GM19328 (cell line): ENCODE results near the gene CDC20B.

Experiments
- ATAC-seq: cut with Tn5 transposase; IDR thresholded peaks from one replicate; pipeline ENCODE4 v1.9.1; 2021; ENCODE audit warnings: mild to moderate bottlenecking, moderate library complexity; ENCODE audit not compliant: unreplicated experiment

The CDC20B gene, protein sequence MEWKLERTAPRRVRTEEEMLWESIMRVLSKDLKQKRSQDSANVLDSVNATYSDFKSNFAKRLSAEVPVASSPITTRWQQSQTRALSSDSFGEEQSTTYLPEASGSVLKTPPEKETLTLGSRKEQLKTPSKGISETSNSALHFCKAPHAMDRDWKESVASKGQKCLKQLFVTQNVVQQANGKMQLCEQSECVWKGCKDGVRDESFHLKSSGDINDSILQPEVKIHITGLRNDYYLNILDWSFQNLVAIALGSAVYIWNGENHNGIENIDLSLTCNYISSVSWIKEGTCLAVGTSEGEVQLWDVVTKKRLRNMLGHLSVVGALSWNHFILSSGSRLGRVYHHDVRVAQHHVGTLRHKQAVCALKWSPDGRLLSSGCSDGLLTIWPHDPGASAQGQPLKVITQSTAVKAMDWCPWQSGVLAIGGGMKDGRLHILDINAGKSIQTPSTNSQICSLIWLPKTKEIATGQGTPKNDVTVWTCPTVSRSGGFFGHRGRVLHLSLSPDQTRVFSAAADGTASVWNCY

DNA sequence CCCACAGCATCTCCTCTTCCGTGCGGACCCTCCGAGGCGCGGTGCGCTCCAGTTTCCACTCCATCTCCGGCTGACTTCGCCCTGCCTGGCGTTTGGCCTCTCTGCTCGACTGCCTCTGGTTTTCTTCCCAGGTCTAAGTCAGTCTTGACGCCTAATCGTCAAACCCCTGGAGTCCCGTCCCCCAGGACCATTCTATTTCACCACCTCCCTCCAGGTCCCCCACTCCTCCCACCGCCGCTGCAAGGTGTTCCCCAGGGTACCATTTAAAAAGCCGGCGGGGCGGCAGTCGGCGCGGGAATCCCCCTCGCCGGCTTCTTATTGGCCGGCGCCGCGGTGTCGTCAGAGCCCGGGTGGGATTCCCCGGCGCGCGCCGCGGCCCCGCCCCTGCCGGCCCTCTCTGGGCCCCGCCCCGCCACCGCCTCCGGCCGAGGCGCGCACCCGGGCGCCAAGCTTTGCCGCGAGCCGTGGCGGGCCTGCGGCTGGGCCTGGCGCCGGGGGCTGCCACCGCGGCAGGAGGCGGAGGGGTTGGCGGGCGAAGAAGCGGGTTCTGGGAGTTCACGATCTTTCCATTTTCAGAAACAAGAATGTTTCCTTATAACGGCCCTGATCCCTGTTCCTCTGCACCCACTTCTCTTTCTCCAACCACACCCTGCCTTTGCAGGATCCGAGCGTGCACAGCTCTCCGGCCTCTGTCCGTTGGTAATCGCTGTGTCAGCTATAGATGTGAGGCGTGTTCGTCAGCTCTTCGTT is at the start of gene CDC20B:
Gene CDC20B (minus strand): TSS at position 241 of the 750 bp plus-strand sequence. CDS start 177 bp downstream, at position 64.
- peak; percentile 78 for ATAC-seq

DNA sequence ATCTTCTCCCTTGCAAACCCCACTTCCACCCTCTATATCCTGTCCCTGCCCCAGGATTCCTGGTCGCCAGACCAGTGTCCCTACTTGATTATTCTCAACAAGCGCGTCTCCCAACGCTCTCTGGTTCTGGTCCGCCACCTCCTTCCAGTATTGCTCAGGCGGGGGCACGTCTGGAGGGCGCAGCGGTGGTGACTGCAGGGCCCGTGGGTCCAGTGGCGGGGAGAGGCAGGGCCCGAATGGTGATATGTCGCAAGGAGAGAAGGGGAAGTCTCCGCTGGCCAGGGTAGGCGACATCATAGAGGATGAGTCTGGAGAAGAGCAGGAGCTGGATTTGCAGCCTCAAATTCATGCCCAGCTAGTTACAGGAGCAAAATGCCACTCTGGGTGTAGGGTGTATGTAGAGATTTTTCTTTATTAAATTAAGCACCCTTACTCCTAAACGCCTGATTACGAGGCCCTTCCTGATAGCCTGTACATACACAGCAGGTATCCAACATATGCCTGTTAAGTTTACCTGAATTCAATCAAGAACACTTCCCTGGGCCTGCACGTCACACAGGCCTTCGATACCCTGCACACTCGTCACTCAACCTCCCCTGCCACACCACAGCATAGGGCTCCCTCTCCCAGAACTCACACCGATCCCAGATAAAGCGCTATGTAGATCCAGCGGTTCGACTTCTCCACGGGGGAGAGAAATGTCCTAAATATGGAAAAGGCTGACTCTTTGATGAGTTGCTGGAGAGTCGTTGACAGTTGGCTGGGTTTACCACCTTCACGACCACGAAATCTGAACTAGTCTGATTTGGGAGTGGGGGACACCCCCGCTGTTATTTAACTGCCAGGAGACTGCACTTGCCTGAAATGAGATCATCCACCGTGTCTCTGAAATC is 49.4 kb upstream of the CDC20B start:
- ATAC-seq, result no peak

DNA sequence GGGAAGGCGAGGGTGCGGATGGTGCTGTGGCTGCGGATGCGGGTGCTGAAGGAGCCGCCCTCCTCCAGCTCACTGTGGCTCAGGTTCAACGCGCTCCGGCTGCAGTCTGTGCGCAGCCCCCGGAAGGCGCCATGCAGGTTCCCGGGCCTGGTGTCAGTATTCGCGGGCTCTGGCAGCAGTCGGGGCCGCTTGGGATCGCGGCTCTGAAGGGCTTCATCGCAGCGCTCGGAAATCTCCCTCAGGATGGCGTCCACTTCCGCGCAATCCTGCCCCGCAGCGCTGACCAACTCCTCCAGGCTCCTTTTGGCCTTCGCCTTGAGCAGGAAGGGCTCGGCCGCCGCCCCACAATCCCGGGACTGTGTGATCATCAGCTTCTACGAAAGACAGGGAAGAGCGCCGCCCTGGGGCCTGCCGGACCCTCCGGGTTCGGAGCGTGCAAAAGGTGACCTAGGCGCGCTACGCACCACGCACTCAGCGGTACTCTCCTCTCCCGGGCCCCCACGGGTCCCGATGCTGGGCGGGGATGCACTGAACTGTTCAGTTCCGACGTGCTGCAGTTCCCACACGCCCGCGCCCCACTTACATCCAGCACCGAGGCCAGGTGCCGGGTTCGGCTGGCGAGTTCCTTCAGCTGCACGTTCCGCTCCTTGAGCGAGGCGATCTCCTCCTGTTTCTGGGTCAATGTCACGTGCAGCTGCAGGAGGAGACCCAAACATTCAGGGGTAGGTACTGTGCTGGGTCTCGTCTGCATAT is 47.6 kb upstream of the CDC20B start:
- no peak for ATAC-seq

DNA sequence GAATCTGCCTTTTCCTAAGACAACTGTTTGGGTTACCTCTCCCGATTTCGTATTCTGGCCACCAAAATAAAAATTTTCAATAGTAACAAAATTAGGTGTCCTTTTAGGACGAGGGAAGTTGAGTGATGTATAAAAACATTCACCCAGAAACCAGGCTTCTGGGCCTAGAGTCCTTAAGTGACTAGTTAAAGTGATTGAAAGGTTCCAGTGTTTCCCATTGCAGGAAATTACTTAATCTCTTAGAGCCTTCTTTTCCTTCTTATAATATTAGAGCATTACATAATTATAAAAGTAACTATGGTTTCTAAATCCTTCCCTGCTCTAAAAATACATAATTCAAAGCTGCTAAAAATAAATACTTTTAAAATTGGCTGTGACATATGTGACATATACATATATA is 46.8 kb upstream of the CDC20B start:
- no peak for ATAC-seq

DNA sequence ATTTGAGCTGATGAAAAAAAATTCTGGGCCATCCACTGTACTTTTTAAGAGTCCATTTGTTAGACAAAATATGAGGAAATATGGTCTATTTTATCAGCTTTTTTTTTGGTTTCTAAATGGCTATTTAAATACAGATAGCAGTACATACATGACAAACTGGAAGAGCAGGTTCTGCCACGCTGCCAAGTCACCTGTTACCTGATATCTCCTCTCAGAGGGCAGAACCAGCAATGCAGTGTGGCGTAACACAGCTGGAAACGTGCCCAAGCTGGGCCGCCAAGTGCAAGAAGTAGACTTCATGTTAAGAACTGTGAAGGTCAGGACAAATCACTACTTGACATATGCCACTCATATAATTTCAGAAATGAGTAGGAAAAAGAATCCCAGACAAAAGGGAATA is 46.0 kb upstream of the CDC20B start:
- no peak for ATAC-seq

DNA sequence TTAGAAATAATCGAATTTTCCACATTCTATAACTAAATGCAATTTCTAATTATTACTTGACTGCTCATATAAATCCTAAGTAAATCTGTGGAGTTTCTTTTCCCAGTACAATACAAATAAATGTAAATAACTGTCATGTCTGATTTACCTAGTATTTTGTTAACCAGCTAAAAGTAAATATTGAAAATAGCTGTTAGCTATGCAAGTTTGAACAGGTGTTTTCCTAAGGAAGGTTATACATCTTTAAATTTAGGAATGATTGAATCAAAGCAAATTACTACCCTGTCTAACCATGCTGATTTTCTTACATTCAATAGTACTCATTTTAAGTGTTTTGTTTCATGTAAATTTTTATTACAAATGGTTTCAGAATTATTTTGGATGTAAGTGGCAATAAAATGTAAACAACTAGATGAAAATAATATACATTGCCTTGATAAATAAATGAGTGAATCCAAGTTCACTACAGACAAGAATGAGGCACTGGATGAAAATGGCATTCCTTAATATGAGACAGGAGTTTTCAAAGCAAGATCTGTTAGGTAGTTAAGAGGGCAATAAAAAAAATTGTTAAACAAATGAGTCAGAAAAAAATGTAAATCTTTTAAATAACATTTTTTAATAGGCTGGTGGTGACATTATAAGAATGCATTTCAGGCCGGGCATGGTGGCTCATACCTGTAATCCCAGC is 38.4 kb upstream of the CDC20B start:
- no peak for ATAC-seq

DNA sequence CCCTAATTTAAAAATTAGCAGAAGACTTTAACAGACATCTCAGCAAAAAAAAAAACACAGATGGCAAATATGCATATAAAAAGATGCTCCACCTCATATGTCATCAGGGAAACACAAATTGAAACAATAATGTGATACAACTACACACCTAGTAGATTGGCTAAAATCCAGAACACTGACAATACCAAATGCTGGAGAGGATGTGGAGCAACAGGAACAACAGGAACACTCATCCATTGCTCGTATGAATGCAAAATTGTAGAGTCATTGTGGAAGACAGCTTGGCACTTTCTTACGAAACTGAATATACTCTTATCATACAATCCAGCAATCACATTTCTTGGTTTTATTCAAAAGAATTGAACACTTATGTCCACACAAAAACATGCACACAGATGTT is 32.0 kb upstream of the CDC20B start:
- ATAC-seq, result no peak

DNA sequence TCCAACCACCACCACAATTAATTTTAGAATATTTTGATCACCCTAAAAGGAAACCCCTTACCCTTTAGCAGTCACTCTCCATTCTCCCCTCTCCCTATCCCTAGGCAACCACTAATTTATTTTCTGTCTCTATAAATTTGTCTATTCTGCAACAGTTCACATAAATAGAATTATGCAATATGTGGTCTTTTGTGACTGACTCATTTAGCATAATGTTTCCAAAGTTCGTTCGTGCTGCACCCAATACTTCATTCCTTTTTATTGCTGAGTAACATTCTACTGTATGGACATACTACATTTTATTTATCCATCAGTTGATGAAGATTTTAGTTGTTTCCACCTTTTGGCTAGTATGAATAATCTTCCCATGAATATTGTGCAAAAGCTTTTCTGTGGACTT is 18.2 kb upstream of the CDC20B start:
- no peak for ATAC-seq

DNA sequence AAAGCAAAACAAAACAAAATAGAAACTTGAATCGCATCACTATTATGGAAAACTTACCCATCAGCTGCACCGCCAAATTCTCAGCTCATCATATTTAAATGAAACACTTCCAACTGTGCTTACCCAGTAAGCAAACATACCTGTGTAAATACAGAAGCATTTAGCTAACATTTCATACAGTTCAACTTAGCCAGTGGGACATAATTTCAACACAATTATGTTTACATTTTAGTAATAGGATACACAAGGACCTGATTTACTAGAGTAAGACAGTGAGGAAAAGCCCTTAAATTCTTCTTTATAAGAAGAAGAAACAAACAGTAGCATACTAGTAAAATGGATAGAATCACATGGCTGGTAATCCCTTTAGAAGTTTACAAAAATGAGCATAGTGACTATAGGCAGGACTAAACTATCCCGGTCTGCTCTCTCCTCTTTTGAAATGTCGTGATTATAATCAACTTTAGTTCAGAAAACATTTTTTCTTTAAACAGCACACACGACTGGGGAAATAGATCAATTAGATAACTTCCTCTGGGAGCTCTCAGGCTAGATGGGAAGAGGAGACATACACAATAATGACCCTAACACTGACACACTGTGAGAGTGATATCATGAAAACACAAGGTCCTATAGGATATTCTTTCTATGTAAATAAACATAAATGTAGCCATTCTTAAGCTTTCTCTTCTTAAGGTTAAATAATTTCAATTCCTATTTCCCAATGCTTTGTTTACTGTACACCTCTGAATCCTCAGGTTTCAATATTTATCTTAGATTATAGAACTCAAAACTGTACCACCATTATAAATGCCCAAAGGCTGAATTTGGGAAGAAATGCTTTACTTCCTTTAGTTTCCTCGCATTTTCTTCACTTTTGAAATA is 15.9 kb upstream of the CDC20B start:
- no peak for ATAC-seq

DNA sequence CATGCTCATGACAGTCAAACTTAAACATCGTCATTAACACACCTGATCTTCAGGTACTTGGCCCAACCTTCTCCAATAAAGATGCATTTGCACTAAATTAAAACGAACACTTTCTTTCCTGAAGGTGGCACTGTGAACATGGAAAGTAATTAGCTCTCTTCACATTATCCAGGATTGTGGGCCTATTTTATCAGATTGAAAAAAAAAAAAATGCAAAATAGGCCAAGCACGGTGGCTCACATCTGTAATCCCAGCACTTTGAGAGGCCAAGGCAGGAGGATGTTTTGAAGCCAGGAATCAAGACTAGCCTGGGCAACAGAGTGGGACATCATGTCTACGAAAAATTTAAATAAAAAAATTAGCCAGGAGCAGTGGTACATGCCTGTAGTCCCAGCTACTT is 14.4 kb upstream of the CDC20B start:
- ATAC-seq, result no peak

DNA sequence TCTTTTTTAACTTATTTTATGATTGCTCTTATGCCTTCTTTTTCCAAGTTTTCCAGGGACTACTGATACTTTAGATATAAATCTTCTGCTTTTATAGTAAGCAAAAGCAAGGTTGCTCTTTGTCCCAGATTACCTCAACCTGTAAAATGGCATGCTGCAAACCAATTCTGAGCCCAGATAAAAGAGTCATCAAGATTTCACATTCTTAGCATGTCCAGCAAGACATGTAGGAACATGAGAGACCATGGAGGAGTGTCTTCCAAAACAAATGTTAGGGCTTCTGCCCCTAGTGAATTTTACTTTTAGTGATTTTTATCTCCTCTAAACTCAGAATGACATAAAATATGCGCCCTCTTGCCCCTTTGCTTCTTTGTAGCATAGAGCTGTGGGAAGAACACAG is 7.0 kb upstream of the CDC20B start:
- ATAC-seq, result no peak

DNA sequence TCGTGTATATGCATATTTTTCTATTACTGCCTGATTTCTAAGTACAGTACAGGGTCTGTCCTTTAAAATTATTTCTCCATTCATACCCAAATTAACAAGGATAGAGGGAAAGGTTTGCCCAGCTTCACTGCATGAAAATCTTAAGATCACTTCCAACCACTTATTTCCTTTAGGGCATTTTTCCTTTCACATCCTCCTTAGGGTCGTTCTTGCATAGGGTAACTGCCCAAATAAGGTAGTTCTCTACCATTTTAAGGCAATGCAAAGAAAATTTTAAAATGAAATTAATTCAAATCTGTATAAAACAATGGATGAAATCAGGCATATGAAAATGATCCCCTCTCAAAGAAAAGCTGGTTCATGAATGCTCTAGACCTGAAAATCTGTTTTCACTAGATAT is 4.1 kb upstream of the CDC20B start:
- ATAC-seq, result no peak

DNA sequence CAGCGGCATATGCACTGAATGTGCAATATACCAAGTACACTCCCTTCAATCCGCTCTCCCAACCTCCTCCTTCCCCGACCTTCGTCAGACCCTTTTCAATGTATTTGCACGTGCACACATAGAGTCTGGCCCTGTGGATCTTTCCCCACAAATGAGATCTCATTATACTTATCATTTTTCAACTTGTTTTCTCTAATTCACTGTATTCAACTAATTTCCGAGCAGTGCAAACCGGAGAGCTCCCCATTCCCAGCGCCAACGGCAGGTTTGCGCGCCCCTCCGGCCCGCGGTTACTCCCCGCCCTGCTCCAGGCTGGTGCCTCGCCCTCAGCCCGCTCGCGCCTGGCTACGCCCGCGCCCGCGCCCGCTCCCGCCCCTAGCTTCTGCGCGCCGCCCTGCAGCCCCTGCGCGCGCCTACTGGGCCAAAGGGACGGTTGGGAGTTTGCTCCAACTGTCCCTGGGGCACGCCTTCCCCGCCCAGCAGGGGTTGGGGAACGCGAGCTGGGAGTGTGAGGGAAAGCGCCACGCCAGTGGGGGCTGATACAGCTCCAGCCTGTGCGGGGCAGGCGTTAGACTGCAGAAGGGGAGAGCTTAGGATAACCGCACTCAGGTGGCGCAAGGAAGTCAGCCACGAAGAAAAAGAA is 3.3 kb upstream of the CDC20B start:
- ATAC-seq, result no peak

DNA sequence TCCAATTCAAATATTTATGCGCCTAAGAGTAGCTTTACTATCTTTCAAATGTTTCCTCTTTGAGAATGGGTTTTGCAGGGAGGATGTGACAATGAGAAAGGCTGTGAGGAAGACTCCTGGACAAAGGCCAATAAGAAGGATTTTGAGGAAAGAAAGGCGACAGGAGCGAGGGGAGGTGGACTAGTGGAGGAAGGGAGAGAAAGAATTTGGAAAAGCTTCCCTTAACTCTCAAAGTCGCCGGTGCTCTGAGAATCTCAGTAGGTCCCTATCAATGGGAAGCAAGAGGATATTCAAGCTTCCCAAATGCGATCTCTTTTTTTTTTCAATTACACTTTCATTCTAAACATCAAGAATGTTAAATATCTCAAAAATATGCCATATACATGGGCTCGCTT is 2.8 kb upstream of the CDC20B start:
- ATAC-seq, result no peak

DNA sequence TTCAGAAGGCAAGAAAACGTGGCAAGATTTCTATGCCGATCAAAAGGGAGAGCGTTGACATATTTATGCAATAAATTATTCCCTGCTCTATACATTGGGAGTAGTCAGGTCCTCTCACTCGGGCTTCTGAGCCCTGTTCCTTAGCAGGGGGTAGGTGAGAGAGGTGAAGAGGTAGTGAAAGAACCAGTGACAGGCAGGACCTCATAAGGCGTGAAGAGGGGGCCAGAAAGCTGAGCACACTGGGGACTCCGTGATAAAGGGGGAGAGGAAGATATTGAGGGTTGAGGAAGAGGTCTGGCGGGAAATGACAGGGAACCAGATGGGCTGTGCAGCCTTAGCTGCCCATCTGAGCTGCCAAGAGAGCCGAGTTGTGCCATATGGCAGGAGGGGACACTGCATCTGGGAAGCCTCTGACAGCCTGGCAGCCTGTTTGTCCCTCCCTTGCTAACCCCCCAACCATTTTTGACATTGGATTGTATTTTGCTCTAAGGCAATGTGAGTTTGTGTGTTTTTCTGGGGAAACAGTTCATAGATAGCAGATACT is 782 bp upstream of the CDC20B start:
- no peak for ATAC-seq

DNA sequence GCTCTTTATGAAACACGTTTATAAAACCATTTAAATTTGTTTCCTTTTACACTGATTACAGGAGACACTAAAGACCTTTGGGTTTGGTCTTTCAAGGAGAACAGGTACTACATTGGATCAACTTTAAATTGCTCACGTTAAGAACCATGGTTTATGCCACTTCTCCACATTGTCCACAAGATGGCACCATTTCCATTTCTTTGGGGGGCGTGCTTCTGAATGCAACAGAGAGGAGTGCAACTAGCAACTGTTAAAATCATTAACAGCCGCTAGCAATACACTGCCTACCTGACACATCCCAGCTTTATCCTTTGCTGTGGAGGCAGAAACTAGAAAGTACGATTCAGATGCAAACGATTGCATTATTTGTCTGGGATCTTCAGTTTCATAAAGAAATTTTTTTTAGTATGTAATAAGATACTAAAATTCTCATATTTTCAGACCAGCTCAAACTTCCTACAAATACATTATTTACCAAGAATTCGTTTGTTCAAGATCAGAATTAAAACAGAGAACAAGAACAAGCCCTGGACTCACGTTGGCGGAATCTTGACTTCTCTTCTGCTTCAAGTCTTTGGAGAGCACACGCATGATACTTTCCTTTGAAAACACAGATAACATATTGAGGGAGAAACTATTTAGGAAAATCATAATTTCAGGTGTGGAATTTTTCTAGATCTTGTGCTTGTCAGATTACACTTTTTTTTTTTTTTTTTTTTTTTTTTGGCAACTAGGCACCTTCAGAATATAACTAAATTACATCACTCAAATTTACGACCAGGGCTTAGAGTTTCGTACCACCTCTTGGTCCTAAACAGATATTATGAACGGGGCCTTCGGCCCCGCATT is 702 bp downstream of the CDC20B start:
- peak; percentile 50 for ATAC-seq

DNA sequence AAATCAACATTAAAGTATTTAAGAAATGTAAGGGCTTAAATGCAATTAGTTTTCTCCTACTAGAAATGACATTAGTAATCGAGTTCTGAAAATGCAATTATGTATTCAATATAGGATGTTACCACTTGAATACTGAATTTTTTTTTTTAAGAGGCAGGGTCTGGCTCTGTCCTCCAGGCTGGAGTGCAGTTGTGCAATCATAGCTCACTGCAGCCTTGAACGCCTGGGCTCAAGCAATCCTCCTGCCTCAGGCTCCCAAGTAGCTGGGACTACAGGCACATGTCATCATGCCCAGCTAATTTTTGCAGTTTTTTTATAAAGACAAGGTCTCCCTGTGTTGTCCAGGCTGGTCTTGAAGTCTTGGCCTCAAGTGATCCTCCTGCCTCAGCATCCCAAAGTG is 1.5 kb downstream of the CDC20B start:
- no peak for ATAC-seq
